AG04449 (cell line): ENCODE data around the gene DDX10.

Experiments used
- CTCF ChIA-PET: fragments of 350-600 bp; formaldehyde crosslinking; extraction: SDS; loops from one replicate; lab custom pipeline; 2021; ENCODE audit warnings: antibody characterized with exemption; lab: Yijun Ruan, JAX
- POLR2A ChIA-PET: fragments of 400-600, 350-600 bp; formaldehyde crosslinking; extraction: SDS; loops from one replicate; lab custom pipeline; 2020; ENCODE audit warnings: antibody characterized with exemption, inconsistent platforms; lab: Yijun Ruan, JAX
- DNase-seq: peaks from one replicate; pipeline ENCODE4 v3.0.0-alpha.2; 2010; ENCODE audit warnings: low read depth, low spot score
- H3K4me3 ChIP-seq: 2 replicates; pipeline ENCODE4 v1.5.1; 2011; ENCODE audit warnings: low read depth, mild to moderate bottlenecking, control low read depth, low read length
- TF ChIP-seq, protein P1 (sequence below): IDR thresholded peaks from one replicate; pipeline ENCODE4 v1.5.1; 2011; ENCODE audit warnings: mild to moderate bottlenecking, moderate library complexity, low read length, control low read depth, inconsistent platforms; ENCODE audit not compliant: insufficient read depth; ENCODE audit errors: missing control alignments

Gene DDX10

DNA sequence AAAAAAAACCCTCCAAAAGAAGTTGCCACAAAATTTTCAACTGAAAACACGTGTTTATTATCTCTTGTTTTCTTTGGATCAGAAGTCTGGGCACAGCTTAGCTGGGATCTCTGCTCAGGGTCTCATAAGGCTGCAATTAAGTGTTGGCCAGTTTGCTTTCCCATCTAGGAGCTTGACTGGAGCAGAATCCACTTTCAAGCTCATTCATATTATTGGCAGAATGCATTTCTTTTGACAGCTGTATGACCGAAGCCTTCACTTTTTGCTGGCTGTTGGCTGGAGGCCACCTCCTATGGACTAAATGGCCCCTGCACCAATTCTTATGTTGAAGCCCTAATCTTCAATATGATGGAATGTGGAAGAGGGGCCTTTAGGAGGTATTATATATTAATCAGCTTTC is 139.6 kb downstream of the DDX10 start:
- POLR2A ChIA-PET = no interaction called here
- CTCF ChIA-PET = interaction anchor here (1.2 kb wide), 1 partner anchor 17 kb away, joined by 4 read pairs; no protein-coding TSS in a partner anchor
- H3K4me3 ChIP-seq = no peak overlapping the region
- no peak for DNase-seq
- TF ChIP-seq, protein P1, sequence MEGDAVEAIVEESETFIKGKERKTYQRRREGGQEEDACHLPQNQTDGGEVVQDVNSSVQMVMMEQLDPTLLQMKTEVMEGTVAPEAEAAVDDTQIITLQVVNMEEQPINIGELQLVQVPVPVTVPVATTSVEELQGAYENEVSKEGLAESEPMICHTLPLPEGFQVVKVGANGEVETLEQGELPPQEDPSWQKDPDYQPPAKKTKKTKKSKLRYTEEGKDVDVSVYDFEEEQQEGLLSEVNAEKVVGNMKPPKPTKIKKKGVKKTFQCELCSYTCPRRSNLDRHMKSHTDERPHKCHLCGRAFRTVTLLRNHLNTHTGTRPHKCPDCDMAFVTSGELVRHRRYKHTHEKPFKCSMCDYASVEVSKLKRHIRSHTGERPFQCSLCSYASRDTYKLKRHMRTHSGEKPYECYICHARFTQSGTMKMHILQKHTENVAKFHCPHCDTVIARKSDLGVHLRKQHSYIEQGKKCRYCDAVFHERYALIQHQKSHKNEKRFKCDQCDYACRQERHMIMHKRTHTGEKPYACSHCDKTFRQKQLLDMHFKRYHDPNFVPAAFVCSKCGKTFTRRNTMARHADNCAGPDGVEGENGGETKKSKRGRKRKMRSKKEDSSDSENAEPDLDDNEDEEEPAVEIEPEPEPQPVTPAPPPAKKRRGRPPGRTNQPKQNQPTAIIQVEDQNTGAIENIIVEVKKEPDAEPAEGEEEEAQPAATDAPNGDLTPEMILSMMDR = no peak

DNA sequence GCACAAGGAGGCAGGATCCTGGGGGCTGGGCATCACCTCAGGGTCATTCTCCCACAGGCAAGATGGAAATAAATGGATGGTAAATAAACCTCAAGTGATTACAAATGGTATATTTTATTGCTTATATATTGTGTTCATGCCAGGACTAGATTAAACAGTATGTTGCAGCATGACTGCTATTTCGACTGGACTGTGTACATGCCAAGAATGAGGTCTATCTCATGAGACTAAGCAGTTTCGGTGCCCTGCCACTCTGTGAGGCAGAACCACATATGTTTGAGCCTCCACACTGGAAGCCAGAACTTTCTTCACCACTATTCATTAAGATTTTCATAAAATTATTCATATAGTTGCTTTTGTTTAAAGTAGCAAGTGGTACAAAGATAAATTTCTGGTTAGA is 140.2 kb downstream of the DDX10 start:
- POLR2A ChIA-PET = no interaction called here

DNA sequence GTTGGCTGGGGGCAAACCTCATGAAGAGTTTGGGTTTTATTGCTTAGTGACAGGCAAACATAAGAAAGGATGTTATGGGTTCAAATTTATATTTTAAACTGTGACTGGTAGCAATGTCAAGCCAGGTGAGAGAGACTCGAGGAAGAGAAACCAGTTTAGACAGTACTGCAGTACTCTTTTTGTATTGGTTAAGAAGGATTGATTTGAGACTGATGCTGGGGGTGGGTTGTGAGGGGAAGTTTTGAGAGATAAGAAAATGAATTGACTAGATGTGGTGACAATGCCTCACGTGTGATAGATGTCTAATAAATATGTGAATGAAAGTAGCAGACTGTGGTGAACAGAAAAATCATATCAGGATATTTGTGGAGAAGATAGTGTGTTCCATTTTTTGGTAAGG is 142.4 kb downstream of the DDX10 start:
- TF ChIP-seq, protein P1 = no peak
- POLR2A ChIA-PET = no interaction called here
- H3K4me3 ChIP-seq = no peak overlapping the region
- DNase-seq = no peak
- CTCF ChIA-PET = no interaction called here

More for the DNA sequence above, 140.2 kb downstream of the DDX10 start:
- H3K4me3 ChIP-seq = no peak overlapping the region
- CTCF ChIA-PET = interaction anchor here (1.2 kb wide), 1 partner anchor 17 kb away, joined by 4 read pairs; no protein-coding TSS in a partner anchor
- no peak for DNase-seq
- TF ChIP-seq, protein P1 = no peak

DNA sequence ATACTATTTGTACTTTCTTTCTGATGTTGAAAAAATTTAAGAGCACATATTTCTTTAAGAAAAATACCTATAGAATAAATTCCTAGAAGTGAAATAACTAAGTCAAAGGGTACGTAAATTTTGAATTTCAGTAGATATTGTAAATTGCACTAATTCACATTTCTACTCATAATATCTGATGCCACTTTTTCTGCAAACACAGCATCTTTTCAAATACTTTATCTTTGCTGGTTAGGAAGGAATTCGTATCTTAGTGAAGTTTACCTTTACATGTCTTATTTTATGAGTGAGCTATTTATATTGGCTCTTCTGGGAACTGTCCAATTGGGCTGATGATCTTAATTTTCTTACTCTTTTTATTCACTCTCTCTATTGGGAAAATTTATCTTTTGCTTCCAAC is 148.2 kb downstream of the DDX10 start:
- CTCF ChIA-PET = interaction anchor here (1.1 kb wide), 1 partner anchor 12 kb away, joined by 3 read pairs; no protein-coding TSS in a partner anchor
- no peak overlapping the region for H3K4me3 ChIP-seq
- TF ChIP-seq, protein P1 = no peak
- POLR2A ChIA-PET = no interaction called here
- no peak for DNase-seq

DNA sequence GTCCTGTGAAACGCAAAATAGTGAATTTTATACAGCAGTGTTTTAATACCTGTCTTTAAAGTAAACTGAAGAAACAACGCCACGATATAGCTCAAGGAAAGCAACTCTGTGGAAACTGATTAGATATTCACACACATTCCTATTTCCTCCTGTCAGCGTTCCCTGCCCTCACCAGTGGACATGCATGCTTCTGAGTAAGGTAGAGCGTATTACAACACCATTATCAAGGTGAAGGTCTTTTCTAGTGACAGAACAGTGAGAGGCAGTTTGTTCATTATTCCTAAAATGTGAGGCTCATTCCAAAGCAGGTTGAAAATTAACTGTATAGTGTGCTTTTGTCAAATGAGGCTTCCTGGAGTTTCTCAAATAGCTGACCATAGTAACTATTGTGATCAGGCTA is 153.1 kb downstream of the DDX10 start:
- DNase-seq = no peak
- CTCF ChIA-PET = interaction anchor here (0.5 kb wide), 1 partner anchor 61 kb away, joined by 3 read pairs; no protein-coding TSS in a partner anchor
- H3K4me3 ChIP-seq = no peak overlapping the region
- POLR2A ChIA-PET = no interaction called here
- TF ChIP-seq, protein P1 = no peak

DNA sequence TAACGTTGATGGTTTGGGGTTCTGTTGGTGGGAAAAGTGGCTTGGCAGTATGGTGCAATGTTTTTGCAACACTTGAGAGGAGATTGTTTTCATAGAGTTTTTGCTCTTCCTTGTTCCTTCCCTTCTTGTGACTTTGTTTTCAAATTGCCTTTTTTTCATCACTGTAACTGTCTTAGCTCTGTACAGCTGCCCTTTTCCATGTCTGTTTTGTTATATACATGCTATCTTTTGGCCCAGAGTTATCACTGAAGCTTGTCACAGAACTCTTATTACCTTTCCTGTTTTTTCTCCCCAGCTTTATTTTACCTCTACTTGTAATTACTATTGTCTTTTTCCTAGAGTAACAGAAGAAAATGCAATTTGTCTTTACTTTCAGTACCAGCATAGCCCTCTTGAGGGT is 154.1 kb downstream of the DDX10 start:
- ChIA-PET CTCF (no interaction called here), POLR2A (no interaction called here)
- no peak for DNase-seq
- TF ChIP-seq, protein P1 = no peak
- no peak overlapping the region for H3K4me3 ChIP-seq
